ENCODE data around the gene KCNJ8.
A peak's percentile ranks its signal among the peaks of the same experiment; 100 is the strongest.

GRCh38 chr12:21780786-21781185, 6.3 kb upstream of the KCNJ8 start:
- peak; percentile 97 for TF ChIP-seq POLR2AphosphoS5 (IDR thresholded peaks at IDR 0.05)
- no peak for TF ChIP-seq CTCF (IDR thresholded peaks at IDR 0.05)
